ENCODE results near the gene ACIN1.
A peak's percentile ranks its signal among the peaks of the same experiment; 100 is the strongest.
"Not testable (repeated sequence)": the region's sequence is repeated elsewhere in the genome, so short reads cannot be mapped to it uniquely, and the experiment has no call there.

ACIN1 gene

DNA sequence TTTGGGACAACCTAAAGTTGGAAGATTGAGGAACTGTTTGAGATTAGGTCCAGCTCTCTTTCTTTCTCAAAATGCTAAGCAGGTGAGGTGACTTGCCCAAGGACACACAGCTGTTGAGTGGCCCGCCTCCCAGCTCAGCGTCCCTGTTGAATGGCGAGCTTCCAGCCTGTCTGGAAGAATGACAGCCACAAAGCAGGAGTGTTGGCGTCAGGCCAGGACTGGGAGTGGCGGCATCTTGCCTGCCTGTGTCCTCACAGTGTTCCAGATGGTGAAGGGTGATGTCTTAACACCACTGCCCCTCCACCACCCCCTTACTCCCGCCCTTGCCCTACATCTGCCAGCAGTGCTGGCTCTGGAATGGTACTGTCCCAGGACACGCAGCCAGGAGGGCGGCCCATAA lies 28.5 kb upstream of the ACIN1 start:
- no peak for DNase-seq (ENCODE audit: low read depth in 4 of 4, low spot score in 1 of 4)

DNA sequence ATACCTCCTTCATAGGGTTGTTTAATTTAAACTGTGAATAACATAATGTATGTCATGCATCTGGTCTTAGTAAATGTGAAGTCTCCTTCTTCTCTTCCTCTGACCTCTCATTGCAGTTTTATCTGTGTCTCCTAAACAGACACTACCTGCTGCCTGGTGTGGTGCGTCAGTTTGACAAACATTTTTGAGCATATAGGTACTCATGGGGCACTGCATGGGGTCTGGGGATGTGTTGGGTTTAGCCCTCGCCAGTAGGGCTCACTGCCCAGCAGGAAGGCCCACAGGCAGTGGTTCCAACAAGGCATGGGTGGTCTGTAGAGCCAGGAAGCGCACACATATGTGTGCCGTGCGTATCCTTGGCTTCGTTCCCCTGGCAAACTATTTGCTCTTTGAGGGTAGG lies 27.1 kb upstream of the ACIN1 start:
- no peak for DNase-seq (ENCODE audit: low read depth in 4 of 4, low spot score in 1 of 4)

DNA sequence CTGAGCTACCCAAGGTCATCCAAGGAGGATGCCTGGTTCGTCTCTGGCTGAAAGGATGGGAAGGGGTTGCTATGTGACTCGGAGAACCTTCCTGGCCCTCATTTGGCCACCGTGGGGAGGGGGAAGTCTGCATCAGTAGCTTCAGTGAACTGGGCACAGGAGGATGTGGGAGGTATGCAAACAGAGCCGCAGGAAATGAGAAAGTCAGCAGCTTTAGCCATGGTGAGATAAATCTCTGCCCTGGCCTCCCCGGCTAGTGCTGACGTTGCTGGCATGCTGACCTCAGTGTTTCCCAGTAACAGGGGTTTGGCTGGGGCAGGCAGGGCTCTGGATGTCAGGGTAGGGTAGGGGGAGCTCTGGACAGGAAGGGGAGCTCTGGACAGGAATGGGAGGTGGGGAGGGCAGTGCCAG lies 26.4 kb upstream of the ACIN1 start:
- DNase-seq (ENCODE audit: low read depth in 4 of 4, low spot score in 1 of 4), result no peak

DNA sequence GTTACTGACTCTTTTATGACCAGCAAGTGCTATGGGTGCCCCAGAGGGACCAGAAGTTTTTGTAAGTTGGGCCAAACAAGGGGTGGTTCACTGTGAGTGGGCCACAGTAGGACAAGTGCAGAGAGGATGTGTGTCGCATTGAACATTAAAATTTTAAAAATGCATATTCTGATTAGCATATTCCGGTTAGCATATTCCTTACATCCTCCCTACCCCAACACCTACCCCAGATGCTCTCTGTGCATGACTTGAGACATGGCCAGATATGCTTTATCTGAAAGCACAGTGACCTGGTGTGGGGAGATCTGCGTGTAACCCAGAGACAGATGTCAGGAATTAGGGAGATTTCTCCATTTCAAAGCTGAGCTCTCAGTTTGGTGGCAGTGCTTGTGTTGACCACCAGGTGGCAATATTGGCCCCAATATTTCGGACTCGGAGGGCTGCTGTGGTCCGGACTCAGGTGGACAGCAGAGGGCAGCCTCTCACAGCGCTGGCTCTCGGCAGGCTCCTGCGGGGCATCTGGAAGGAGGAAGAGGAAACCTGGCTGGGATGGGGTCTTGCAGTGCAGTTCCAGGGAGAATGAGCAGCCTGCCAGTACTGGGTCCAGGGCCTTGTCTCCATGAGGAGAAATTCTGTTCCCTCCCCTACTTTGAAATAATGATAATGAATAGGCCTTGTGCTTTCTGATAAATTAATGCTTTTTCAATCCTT lies 25.8 kb upstream of the ACIN1 start:
- peak; percentile 49 to 72 (median 58) for DNase-seq (ENCODE audit: low read depth in 4 of 4, low spot score in 1 of 4)

DNA sequence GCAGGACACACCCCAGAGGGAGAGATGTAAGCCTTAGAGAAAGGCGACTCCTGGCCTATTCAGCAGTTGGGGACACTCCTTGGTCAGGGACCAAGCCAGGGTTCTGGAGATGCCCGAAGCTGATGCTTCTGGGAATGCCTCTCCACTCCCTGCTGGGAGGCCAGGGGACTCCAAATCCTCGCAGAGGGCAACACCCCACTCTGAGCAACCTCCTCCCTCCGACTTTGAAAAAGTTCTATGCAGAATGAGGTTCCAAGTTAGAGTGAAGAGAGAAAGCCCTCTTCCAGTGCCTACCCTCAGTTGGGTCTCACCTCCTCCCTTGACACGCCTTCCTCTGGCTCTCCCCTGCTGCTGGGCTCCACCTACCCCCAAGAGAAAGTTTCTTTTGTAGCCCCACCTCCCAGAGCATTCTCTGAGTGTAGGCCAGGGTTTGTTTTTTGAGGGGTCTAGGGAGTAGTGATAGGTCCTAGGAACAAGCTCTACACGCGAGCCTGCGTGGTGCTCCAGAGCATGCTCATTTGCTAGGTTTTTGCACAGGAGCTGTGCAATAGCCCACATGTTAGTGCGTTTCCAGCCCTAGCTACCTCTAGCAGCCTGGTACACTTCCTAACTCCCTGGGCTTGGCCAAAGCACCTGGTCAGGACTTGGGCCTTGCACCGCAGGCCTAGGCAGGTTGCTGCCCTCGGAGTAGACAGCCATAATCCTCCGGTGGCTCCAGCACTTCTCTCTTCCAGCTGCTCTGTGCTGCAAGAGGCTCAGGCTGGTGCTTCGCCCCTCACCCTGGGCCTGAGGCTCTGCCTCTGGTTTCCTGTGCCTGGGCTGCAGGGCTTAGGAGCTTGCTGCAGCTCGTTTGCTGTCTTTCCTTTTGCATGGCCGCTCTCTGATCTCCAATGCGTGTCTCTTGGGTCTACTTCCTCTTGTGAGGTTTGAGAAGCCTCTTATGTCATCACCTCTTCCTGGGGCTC lies 24.7 kb upstream of the ACIN1 start:
- no peak for DNase-seq (ENCODE audit: low read depth in 4 of 4, low spot score in 1 of 4)

DNA sequence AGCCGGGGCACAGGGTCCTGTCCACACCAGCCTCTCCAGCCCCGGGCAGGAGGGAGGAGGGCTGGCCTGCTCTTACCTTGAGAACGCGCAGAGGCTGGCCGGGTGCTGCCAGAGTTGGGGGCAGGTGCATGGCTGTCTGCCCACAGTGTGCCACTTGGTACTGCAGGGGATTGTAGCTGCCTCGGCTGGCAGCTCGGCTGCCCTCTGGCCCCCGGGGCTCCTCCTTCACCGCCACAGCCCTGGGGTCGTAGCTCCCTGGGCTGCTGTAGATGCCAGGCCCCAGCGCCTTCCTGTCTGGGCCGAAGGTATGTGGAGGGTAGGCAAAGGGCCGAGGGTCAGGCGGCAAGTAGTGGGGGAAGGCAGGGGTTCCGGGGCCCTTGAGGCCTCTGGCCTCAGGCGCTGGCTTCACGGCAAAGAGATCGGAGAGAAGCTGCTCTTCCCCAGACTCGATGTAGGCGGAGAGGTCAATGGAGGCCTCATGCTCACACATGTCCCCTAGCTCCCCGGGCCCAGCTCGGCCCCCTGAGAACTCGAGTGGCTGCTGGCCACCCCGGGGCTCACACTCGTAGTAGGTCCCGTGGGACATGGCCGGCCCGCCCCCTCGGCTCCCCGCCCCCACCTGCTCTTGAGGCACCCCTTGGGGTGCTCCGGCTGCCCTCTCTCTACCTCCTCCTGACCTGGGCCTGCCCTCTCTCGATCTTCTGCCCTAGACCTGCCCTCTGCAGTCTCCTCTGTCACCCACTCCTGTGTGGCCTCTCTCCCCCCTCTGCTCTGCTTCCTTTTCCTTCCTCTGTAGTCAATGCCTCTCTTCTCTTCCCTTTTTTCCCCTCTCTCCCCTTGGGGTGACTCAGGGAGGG lies 23.8 kb upstream of the ACIN1 start, which contains the start of gene CEBPE:
Gene CEBPE (minus strand): TSS at position 750 of the 857 bp plus-strand sequence. CDS start 164 bp downstream, at position 586.
- DNase-seq (ENCODE audit: low read depth in 4 of 4, low spot score in 1 of 4), result no peak

DNA sequence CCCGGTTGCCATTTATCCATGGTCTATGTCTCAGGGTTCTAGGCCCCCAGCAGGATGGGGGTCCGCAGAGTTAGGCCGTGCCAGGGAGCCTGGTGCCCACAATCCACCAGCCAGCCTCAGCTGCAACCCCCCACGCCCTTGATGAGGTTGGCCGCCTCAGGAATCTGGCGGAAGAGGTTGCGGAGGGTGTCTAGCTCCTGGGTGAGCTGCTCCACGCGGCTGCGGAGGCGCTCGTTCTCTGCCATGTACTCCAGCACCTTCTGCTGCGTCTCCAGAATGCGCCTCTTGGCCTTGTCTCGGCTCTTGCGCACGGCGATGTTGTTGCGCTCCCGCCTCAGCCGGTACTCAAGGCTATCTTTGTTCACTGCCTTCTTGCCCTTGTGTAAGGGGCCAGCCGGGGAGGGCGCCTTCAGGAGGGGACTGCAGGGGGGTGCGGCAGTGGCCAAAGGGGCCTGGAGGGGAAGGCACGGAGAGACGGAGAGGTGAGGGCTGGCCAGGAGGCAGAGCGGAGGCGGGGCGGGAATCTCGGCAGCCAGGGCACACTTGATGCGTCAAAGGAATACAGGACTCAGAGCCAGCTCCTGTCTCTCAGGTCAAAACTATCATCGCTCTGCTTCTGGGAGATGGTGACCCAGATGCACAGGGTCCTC lies 22.6 kb upstream of the ACIN1 start:
- DNase-seq (ENCODE audit: low read depth in 4 of 4, low spot score in 1 of 4), result no peak

DNA sequence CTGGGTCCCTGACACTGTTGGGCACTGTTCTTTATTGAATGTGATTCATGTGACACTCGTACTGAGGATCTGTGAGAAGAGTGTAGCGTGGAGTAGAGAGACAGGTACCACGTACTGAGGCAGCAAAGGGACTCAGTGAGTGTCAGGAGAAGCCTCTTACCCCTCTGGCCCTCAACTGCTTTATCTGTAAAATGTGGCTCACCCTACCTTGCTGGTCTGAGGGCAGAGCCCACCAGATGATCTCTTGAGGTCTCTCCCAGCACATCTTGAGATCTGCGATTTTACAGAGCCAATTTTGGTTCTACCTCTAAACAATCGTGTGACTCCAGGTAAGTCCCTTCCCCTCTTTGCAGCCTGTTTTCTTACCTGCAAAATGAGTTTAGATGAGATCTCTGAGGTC lies 21.0 kb upstream of the ACIN1 start:
- DNase-seq (ENCODE audit: low read depth in 4 of 4, low spot score in 1 of 4), result no peak

DNA sequence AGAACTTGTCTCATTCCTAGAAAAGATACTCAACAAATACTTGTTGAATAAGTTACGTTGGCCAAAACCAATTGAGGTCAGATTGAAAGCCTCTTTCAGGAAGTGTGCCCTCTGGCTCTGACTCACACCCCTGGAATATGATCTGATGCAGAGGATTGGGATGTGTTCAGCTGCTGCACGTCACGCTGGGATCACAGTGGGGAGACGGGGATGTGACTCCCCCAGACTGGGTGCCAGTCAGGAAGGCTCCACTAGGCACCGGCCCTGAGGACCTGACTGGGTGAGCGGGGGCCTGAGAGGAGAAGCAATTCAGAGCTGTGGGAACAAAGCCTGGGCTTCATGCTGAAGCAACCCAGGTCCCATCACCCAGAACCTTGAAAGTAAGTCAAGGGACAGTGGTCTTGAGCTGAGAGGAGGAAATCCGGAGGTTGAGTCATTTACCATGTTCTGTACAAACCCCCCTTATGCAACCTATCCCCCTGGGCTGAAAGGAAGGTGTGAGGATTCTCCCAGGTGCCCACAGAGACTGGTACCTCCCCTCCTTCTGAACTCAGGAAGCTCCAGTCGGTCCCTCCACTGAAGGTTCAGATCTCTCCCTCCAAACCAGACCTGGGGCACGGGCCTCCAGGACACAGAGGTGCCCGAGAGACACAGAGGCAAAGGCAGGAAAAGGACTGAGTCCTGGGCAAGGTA lies 20.2 kb upstream of the ACIN1 start:
- DNase-seq (ENCODE audit: low read depth in 4 of 4, low spot score in 1 of 4), result no peak

DNA sequence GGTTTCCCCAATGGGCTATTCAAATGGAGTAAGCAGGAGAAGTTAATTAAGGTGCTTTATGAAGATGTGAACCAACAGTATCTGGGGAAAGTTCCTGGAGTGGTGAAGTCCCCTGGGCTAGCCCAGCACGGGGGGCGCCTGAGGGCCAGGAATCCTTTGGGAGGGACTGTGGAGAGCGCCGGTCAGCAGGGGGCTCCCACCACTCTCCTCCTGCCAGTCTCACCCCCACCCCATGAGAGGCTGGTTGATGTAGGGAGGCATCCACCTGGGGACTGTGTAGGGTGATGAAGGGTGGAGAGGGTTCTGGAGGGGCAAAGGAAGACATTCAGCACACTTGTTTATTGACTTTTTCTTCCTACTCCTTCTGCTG lies 19.7 kb upstream of the ACIN1 start:
- no peak for DNase-seq (ENCODE audit: low read depth in 4 of 4, low spot score in 1 of 4)

DNA sequence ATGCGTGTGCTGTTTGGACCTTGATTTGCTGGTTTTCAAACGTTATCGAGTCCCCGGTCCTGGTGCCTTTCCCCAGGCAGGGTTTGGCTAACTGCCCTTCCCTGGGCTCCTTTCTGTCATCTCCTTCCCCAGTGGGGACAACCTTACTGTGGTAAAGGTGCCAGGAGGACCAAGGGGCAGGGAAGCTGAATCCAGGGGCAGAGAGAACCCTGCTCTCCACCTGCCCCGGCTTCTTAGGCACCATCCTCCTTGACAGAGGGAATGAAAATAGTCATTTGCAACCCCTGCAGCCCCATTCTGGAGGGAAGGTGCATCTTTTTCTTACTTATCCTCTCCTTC lies 19.2 kb upstream of the ACIN1 start:
- no peak for DNase-seq (ENCODE audit: low read depth in 4 of 4, low spot score in 1 of 4)

DNA sequence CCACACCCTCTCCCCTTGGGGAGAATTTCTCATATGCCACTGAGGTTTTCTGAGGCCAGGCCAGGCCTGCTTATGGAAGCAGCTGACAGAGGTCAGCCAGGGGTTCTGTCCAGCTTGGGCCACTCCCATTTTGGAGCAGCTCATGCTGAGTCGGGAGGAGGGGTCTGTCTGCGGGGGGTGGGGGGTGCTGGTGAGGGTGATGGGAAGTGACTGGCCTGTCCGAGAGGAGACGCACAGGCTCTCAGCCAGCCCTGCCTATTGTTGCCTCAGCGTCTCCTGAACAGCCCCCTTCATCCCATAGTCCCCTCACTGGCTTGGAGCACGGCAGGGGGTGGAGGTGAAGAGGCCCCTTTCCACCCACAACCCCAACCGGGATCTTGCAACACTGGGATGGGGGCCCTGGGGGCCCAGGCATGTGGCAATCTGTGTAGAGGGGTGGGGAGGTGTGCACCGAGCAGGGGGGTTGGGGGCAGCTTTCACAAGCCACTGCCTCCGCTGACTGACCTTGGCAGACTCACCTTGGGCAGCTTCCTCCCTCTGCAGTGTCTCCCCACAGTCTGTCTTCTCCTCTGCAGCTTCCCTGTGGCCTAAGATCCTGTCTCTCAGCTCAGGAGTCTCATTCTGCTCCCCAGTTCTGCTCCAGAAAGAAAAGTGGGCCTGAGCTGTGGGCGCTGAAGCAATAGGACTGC lies 18.6 kb upstream of the ACIN1 start:
- no peak for DNase-seq (ENCODE audit: low read depth in 4 of 4, low spot score in 1 of 4)

DNA sequence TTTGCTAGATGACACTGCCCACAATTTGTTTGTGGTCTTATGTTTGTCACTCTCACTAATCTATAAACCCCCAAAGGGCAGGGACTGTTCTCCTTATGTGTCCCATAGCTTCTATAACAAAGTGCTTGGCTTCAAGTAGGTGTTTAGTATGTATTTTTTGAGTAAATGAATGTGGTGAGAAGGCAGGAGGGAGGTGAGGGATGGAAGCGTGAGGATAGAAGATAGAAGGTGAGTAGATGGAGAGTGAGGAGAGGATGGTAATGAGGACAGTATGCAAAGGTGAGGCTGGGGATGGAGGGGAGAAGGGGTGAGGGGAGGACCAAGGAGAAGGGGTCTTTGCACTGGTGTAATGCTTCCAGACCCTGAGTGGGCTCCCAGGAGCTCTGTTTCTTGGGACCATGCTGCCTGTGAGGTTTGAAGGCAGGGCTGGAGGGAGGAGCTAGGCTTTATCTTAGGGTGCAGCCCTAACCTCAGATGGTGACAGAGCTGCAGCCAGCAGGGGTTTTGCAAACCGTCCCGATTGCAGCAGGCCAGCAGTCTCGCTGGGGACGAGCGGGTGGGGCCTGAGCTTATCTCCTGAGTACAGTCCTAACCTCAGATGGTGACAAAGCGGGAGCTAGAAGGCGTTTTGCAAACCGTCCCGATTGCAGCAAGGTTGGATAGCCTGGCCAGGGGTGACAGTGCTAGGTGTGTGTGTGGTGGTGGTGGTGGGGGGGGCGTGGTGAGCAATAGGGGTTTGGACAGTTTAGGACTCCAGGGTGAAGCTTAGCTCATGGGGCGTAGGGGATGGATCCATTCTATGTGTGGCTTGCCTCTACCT lies 17.6 kb upstream of the ACIN1 start:
- no peak for DNase-seq (ENCODE audit: low read depth in 4 of 4, low spot score in 1 of 4)

DNA sequence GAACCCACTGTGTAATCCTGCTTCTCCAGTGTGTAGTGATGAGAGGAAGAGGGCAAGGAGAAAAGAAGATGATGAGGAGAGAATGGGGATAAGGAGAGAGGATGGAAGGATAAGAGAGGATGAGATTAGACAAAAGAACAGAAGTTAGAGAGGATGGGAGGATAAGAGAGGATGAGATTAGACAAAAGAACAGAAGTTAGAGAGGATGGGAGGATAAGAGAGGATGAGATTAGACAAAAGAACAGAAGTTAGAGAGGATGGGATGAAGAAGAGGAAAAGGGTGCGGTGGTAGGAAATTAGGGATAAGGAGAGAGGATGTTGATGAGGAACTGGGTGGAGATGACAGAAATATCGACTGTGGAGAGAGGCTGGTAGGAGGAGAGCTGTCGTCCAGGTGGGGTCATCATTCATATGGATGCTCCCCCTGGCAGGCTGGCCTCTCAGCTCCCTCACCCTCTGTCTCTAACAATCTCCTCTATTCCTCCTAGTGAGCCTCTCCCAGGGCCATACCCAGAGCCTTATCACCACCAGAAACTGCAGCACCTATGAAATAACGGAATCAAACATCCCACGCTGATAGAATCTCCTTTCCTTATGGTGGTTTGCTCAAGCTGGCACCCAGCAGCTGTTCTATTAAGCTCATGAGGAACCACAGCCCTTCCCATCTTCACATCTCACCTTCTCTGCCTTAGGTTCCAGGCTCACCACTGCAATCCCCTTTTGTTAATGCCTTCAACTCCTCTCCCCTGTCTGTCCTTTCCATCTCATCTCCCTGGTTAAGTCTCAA lies 15.8 kb upstream of the ACIN1 start:
- DNase-seq (ENCODE audit: low read depth in 4 of 4, low spot score in 1 of 4), result no peak

DNA sequence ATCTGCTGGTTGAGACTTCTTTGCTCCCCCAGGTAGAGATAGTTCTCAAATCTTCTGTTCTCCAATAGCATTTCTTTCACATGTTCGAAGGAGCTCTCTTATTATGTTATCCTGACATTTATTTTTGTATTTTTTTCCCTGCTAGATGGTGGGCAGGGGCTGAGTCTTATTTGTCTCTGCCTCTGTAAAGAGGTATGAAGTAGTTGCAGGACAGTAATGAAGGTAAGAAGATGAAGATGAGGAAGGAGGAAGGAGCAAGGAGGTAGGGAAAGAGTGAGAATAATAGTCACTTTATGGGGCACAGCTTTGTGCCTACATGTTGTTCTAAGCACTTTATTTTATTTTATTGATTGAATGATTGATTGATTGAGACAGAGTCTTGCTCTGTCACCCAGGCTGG lies 14.8 kb upstream of the ACIN1 start:
- DNase-seq (ENCODE audit: low read depth in 4 of 4, low spot score in 1 of 4), result no peak

DNA sequence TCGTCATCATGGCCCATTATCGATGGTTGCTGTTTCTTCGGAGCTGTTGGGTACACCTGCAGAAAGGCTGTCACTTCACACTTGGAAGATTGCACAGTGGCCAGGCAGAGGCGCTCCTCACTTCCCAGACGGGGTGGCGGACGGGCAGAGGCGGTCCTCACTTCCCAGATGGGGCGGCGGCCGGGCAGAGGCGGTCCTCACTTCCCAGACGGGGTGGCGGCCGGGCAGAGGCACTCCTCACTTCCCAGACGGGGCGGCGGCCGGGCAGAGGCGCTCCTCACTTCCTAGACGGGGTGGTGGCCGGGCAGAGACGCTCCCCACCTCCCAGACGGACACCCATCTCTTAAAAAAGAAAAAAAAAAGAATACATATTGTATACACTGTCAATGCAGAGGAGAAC lies 13.2 kb upstream of the ACIN1 start:
- DNase-seq (ENCODE audit: low read depth in 4 of 4, low spot score in 1 of 4), result not testable (repeated sequence)

DNA sequence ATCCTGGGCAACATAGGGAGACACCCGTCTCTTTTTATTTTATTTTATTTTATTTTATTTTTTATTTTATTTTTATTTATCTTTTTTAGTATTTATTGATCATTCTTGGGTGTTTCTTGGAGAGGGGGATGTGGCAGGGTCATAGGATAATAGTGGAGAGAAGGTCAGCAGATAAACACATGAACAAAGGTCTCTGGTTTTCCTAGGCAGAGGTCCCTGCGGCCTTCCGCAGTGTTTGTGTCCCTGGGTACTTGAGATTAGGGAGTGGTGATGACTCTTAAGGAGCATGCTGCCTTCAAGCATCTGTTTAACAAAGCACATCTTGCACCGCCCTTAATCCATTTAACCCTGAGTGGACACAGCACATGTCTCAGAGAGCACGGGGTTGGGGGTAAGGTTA lies 12.7 kb upstream of the ACIN1 start:
- not testable (repeated sequence) for DNase-seq (ENCODE audit: low read depth in 4 of 4, low spot score in 1 of 4)

DNA sequence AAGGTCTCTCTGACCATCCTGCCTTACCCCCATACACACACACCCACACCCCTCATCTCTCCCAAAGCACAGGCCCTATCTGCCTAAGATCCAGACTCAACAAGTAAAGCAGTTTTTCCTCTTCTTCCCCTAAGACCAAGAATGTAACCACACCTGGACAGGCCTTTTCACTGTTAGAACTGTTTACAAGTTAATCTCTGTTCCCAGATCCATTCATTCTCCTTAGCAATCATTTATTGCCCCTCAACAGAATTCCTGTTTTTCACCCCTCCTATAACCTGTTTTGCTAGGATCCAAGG lies 11.8 kb upstream of the ACIN1 start:
- DNase-seq (ENCODE audit: low read depth in 4 of 4, low spot score in 1 of 4), result no peak

Measured in stimulated activated CD4-positive, alpha-beta T cell treated with anti-CD3 and anti-CD28 coated beads, Interleukin-1b, Interleukin-23, amount 100 ng/mL, for 24 hours (primary cell).